GM06990 (cell line): ENCODE results near the gene CDH24.

ENCODE experiments used
- DNase-seq: peaks from one replicate; pipeline ENCODE4 v3.0.0-alpha.2; 2011; ENCODE audit not compliant: insufficient read length; ENCODE audit errors: extremely low read depth
- H3K27me3 ChIP-seq: replicated peaks from 2 replicates; pipeline ENCODE4 v1.6.0; 2011; ENCODE audit warnings: low read length; ENCODE audit not compliant: control insufficient read depth, insufficient read depth
- H3K36me3 ChIP-seq: 2 replicates; pipeline ENCODE4 v1.5.1; 2011; ENCODE audit warnings: low read length; ENCODE audit not compliant: control insufficient read depth, insufficient read depth
- H3K4me3 ChIP-seq: replicated peaks from 2 replicates; pipeline ENCODE4 v1.5.1; 2011; ENCODE audit warnings: low read depth, mild to moderate bottlenecking, control low read depth, low read length
- TF ChIP-seq, protein P1 (sequence below): IDR thresholded peaks from 2 replicates; pipeline ENCODE4 v1.5.1; 2011; ENCODE audit warnings: low read length, control low read depth, mild to moderate bottlenecking, inconsistent platforms; ENCODE audit not compliant: insufficient read depth, poor library complexity, severe bottlenecking

The CDH24 gene

DNA sequence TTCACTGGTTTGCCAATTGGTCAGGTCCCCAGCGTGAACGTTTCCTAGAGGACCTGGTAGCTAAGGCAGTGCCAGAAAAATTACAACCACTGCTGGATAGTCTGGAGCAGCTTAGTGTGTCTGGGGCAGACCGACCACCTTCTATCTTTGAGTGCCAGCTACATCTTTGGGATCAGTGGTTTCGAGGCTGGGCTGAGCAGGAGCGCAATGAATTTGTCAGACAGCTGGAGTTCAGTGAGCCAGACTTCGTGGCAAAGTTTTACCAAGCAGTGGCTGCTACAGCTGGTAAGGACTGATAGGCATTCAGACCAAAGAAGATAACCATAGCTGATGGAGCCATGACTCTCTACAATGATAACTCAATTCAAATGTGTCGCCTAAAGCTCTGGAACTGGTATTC lies 40.5 kb upstream of the CDH24 start:
- no peak overlapping the region for H3K4me3 ChIP-seq
- peaks cover 7% of the 10 kb centered on the region for H3K36me3 ChIP-seq
- TF ChIP-seq, protein P1, sequence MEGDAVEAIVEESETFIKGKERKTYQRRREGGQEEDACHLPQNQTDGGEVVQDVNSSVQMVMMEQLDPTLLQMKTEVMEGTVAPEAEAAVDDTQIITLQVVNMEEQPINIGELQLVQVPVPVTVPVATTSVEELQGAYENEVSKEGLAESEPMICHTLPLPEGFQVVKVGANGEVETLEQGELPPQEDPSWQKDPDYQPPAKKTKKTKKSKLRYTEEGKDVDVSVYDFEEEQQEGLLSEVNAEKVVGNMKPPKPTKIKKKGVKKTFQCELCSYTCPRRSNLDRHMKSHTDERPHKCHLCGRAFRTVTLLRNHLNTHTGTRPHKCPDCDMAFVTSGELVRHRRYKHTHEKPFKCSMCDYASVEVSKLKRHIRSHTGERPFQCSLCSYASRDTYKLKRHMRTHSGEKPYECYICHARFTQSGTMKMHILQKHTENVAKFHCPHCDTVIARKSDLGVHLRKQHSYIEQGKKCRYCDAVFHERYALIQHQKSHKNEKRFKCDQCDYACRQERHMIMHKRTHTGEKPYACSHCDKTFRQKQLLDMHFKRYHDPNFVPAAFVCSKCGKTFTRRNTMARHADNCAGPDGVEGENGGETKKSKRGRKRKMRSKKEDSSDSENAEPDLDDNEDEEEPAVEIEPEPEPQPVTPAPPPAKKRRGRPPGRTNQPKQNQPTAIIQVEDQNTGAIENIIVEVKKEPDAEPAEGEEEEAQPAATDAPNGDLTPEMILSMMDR = no peak
- no peaks in the 10 kb centered on the region for H3K27me3 ChIP-seq
- DNase-seq = no peak

DNA sequence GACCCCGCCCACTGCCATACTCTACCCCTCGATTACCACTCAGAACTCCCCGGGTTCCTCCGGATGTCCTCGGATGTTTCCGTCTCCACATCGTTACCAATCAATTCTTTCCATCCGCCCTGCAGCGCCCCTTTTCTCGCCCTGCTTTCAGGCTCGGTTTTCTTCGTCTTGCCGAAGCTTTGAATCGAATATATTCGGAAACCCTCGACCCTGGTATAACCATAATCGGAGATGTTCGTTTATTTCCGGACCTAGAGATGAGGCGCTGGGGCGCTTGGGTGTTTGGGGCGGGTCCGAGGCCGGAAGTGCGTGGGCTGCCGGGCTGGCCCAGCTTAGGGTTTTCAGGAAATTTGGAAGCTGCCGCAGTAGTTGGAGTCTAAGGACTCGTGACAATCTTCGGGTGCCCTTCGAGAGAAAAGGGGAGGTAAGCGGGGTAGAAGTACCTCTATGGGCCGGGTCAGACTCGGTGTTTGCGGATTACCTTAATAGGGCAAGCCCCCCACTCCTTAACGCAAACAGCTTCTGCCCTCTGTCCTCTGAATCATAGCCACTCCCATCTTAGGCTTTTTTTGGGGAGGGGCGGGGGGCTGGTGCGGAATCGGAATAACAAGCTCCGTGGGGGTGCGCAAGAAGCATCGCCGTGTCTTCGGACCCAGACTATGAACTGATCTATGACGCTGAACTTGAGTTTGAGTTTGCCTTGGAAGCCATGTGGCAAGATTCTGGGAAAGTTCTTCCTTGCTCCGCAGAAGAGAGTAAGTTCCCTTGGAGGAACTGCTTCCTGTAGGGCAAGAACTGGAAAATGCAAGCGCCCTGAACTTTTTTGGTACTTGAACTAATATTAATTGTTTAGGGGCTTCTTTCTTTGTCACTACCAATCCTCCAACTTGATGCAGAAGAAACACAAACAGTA lies 38.1 kb upstream of the CDH24 start, which contains the start of gene C14orf119:
Gene C14orf119 (plus strand): TSS at position 310 of the 913 bp plus-strand sequence. CDS start 2,154 bp downstream, outside the sequence.
- peaks cover 10% of the 10 kb centered on the region for H3K36me3 ChIP-seq
- no peak for DNase-seq

DNA sequence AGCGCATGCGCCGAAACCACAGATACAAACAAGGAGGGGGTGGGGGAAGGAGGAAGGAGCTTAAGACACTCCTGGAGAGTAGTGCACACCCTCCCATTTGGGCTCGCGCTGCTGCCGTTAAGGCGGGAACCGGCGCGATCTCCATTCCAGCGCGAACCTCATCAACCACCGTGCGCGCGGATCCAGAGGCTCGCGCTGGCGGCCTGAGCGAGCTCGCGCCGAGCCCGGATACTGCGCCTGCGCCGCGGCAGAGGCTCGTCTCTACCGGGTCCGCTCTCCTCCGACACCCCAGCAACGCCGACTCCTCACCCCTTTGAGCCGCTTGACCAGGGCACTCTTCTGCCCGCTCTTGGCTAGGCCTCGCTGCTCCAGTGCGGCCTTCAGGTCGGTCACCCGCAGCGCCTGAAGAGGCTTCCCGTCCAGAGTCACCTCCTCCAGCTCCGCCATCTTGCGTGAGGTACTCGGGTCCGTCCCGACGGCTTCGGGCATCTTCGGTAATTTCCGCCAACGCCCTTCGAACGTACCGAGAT lies 37.4 kb upstream of the CDH24 start, which contains the start of gene ACIN1:
Gene ACIN1 (minus strand): TSS at position 471 of the 530 bp plus-strand sequence. CDS start 24 bp downstream, at position 447.
- Histone ChIP-seq H3K36me3 (peaks cover 11% of the 10 kb centered on the region), H3K27me3 (no peaks in the 10 kb centered on the region), H3K4me3 (peak within 1 kb of the TSS; percentile 97)
- peak; percentile 97 for DNase-seq
- TF ChIP-seq, protein P1 = no peak

More for the DNA sequence above, 38.1 kb upstream of the CDH24 start, which contains the start of gene C14orf119:
- Histone ChIP-seq H3K27me3 (no peaks in the 10 kb centered on the region), H3K4me3 (peak within 1 kb of the TSS; percentile 97)
- TF ChIP-seq, protein P1 = no peak

DNA sequence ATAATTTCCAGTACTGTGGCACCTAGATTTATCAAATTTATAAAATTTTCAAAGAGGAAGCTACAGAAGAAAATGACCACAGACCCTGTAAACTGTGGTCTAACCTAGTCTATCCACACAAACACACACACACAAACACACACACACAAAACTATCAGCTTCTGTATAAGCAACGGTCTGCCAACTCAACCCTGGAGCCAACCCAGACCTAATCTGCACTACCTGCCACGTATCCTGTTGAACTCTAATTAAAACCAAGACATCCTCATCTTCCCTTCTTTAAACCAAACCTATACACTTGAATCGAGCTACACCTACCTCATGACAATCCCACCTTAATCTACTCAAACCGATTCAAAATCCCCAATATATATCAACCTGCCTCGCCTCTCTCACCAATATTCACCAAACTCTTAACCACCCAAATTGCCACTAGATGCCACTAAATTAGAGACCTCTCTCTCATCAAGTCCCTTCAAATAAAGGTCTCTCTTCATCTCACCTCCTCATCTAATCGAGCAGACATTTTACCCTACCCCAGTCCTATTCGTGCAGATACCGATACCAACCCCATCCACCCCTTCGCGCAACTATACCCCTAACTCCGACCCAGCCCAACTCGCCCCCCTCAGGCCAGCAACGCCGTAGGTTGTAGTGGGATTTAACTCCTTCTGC lies 36.8 kb upstream of the CDH24 start:
- Histone ChIP-seq H3K4me3 (peak overlapping the region; percentile 97), H3K36me3 (peaks cover 13% of the 10 kb centered on the region), H3K27me3 (no peaks in the 10 kb centered on the region)
- TF ChIP-seq, protein P1 = peak; percentile 29
- DNase-seq = no peak

DNA sequence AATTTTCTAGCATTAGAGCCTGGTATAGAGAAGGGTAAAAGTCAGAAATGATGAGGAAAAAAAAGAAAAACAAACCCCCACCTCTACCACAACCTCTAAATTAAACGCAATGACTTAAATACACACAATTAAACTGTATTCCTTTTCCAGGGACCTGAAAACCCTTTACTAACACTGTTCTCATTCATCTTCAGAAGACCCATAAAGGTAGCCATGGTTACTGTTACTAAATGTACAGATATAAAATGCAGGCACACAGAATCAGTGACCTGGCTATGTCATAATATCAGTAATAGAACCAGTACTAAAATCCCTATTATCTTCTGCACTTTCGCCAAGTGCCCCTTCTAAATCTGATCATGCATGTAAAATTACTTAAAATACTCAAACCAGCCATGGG lies 36.2 kb upstream of the CDH24 start:
- no peaks in the 10 kb centered on the region for H3K27me3 ChIP-seq
- TF ChIP-seq, protein P1 = no peak
- peaks cover 13% of the 10 kb centered on the region for H3K36me3 ChIP-seq
- H3K4me3 ChIP-seq = peak overlapping the region; percentile 97
- DNase-seq = no peak
